Omental fat pad (tissue), 4 donors: ENCODE data around the gene GM2A. TPM values are rescaled to one million over a fixed set of nuclear protein-coding genes. Genes with fewer than 3 reads are reported as not detected.

Source experiments
- ATAC-seq: fragments of 150-250 bp; one replicate; pipeline ENCODE4 v1.9.1; 2016; ENCODE audit warnings: mild to moderate bottlenecking, moderate library complexity; ENCODE audit not compliant: low FRiP score
- DNase-seq: peaks from one replicate; pipeline ENCODE4 v3.0.0-alpha.2; 2019; ENCODE audit warnings: low spot score
- total RNA-seq, 4 donors: library from RNA; depleted of rRNA; stranded (reverse); fragments of >200 nt; gene quantifications; one replicate each; pipeline ENCODE4 v1.1.0, GENCODE V29; 2016
- TF ChIP-seq, protein P1 (sequence below), 3 donors: fragments of 450-650 bp; IDR thresholded peaks; one replicate each; pipeline ENCODE4 v1.5.1; 2016 to 2017; ENCODE audit warnings: antibody characterized with exemption in 3 of 3, mild to moderate bottlenecking in 3 of 3, moderate library complexity in 2 of 3

Gene GM2A
- total RNA-seq, 4 donors from 2014 or later = 26.6 to 62.6 (median 27.9) TPM

DNA sequence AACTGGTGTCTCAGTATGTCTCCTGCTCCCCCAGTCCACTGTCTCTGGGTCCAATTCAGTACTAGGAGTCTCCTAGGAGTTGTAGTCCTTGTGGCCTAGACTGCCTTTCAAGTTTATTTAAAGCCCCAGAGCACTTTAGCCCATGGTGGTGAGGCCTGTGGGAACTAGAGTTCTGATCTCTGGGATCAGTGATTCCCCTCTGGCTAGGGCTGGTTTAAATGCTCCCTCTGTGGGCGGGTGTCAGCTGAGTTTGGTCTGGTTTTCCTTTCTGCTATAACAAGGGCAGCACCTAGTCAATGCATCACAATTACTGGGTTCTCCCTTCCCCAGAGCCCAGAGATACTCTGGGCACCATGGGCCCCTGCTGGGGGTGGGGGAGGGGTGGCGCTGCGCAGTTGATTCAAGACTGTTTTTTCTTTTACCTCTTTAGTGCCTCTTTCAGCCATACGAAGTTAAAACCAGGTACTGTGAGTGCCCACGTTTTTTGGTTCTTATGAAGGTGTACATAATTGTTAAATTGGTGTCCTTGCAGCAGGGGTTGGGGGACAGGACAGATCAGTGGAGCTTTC is 59.9 kb downstream of the GM2A start:
- DNase-seq (no peak), ATAC-seq (no peak)
- TF ChIP-seq, protein P1, sequence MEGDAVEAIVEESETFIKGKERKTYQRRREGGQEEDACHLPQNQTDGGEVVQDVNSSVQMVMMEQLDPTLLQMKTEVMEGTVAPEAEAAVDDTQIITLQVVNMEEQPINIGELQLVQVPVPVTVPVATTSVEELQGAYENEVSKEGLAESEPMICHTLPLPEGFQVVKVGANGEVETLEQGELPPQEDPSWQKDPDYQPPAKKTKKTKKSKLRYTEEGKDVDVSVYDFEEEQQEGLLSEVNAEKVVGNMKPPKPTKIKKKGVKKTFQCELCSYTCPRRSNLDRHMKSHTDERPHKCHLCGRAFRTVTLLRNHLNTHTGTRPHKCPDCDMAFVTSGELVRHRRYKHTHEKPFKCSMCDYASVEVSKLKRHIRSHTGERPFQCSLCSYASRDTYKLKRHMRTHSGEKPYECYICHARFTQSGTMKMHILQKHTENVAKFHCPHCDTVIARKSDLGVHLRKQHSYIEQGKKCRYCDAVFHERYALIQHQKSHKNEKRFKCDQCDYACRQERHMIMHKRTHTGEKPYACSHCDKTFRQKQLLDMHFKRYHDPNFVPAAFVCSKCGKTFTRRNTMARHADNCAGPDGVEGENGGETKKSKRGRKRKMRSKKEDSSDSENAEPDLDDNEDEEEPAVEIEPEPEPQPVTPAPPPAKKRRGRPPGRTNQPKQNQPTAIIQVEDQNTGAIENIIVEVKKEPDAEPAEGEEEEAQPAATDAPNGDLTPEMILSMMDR (IDR thresholded peaks at IDR 0.05) = no peak

- no peak for DNase-seq
- no peak for ATAC-seq
- TF ChIP-seq, protein P1 (IDR thresholded peaks at IDR 0.05) = no peak
Observed at GRCh38 chr5:151313357-151313756, 60.4 kb downstream of the GM2A start.

DNA sequence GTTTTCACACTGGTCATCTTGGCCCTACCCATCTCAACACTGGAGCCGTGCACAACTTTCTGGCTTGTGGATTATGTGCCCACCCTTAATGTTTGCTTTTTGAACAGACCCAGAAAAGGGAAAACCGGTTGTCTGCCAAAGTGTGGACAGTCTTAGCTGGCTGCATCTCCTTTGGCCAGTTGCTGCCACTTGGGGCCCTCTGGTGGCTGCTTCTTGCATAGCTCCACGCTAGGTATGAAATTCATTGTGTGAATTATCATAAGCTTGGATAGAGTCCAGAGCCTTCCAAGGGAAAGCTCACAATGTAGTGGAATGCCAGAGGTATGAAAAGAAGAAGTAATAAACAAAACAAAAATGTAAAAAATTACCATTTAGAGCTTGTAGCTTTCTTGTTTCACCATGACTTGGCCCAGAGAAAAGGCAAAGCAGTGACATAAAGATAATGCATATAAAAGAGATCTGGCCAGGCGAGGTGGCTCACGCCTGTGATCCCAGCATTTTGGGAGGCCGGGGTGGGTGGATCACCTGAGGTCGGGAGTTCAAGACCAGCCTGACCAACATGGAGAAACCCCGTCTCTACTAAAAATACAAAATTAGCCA is 63.1 kb downstream of the GM2A start:
- ATAC-seq (peak; percentile 84), DNase-seq (peak; percentile 76)
- TF ChIP-seq, protein P1 (IDR thresholded peaks at IDR 0.05) = peak in 2 of 3 donors; percentile 25 to 44

GRCh38 chr5:151317871-151318270 is 64.9 kb downstream of the GM2A start:
- TF ChIP-seq, protein P1 (IDR thresholded peaks at IDR 0.05) = no peak

DNA sequence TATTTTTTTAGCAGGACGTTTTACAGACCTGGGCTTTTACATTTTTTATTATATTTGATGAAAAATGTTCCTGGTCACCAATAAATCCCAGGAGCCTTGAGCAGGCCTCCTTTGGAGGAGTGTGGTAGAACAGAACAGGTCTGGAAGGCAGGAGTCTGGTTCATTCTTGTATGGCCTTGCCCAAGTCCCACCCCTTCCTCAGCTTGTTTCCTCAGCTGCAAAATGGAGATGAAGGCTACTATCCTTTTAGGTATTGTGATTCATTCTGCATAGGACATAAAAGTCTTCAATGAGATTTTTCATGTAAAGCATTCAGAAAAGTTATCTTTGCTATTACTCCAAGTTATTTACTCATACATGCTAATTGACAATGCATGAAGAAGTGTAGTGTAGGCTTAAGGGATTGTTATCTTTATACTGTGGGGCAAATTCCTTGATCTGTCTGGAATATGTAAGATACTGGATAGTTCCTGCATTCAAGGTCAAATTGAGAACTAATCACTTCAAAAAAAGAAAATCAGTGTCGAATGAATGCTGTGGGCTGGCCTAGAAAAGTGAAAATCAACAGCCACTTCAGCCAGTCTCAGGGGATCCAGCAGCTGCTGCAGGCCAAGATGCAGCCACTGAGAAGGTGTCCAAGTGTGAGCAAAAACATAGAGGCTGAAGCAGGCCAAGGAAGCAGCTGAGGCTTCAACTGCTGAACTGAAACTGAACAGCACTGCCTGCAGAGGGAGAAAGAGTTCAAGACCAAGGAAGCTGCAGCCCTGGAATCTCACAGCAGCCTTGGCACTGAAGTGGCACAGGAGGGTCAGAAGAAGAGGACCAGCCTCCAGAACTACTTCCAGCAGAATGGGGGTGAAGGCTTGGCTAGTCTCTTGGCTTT is 66.1 kb downstream of the GM2A start:
- ATAC-seq (no peak), DNase-seq (no peak)
- TF ChIP-seq, protein P1 (IDR thresholded peaks at IDR 0.05) = no peak

More at GRCh38 chr5:151317871-151318270, 64.9 kb downstream of the GM2A start:
- ATAC-seq (no peak), DNase-seq (no peak)

Other genes with a start within 250 kb of the GM2A start
- over 10,000 TPM in 1 of 4 donors, 1,000 to 10,000 TPM in 3; 5,296 to 11,485 (median 6,898) TPM for gene GPX3, start 232.6 kb upstream of the GM2A start, total RNA-seq
- gene TNIP1, start 172.2 kb upstream of the GM2A start, total RNA-seq = 100 to 1,000 TPM in 3 of 4 donors, 10 to 100 TPM in 1; 96.7 to 189 (median 149) TPM
- gene ANXA6, start 95.4 kb upstream of the GM2A start, total RNA-seq = 100 to 1,000 TPM; 216 to 505 (median 379) TPM
- 100 to 1,000 TPM; 118 to 287 (median 228) TPM for gene CCDC69, start 29.1 kb upstream of the GM2A start, total RNA-seq
- not detected for gene SLC36A3, start 50.6 kb downstream of the GM2A start, total RNA-seq
- under 1 TPM in 1 of 4 donors, not detected in 3; 0.47 TPM for gene SLC36A2, start 94.4 kb downstream of the GM2A start, total RNA-seq
- gene SLC36A1, start 194.4 kb downstream of the GM2A start, total RNA-seq = 10 to 100 TPM; 10.0 to 20.3 (median 17.1) TPM